LNCAP (cell line): ENCODE measurements around the gene ZFPM1.

ENCODE experiments used
- TF ChIP-seq, protein P1 (sequence below): fragments of 450-650 bp; IDR thresholded peaks from 2 replicates; pipeline ENCODE4 v1.5.1; 2017; ENCODE audit warnings: mild to moderate bottlenecking

The ZFPM1 gene

DNA sequence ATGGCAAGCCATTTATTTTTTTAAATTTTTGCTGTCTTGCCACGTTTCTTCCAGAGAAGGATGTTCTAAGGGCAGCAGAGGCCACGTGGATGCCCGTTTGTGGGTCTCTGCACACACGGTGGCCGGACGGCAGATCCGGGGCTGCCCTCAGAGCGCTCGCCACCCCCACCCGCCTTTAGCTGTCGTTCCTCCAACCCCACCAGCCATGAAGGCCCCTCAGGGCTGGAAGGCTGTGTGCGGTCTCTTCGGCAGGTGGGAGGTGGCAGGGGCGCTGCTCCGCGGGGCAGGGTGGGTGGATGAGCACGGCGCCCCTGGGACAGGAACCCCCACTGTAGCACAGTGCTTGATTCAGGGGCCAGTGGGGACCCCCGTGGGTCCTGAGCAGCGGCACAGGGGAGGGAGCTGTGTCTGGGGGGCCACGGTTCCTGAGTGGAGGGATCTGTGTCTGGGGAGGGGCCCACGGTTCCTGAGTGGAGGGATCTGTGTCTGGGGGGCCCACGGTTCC is 49.7 kb downstream of the ZFPM1 start:
- TF ChIP-seq, protein P1, sequence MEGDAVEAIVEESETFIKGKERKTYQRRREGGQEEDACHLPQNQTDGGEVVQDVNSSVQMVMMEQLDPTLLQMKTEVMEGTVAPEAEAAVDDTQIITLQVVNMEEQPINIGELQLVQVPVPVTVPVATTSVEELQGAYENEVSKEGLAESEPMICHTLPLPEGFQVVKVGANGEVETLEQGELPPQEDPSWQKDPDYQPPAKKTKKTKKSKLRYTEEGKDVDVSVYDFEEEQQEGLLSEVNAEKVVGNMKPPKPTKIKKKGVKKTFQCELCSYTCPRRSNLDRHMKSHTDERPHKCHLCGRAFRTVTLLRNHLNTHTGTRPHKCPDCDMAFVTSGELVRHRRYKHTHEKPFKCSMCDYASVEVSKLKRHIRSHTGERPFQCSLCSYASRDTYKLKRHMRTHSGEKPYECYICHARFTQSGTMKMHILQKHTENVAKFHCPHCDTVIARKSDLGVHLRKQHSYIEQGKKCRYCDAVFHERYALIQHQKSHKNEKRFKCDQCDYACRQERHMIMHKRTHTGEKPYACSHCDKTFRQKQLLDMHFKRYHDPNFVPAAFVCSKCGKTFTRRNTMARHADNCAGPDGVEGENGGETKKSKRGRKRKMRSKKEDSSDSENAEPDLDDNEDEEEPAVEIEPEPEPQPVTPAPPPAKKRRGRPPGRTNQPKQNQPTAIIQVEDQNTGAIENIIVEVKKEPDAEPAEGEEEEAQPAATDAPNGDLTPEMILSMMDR: no peak

GRCh38 chr16:88503374-88503770 is 50.3 kb downstream of the ZFPM1 start:
- TF ChIP-seq, protein P1: no peak

GRCh38 chr16:88503771-88504488 is 50.9 kb downstream of the ZFPM1 start:
- TF ChIP-seq, protein P1: no peak

- TF ChIP-seq, protein P1: no peak
Measured at GRCh38 chr16:88504489-88505404, 51.7 kb downstream of the ZFPM1 start.

DNA sequence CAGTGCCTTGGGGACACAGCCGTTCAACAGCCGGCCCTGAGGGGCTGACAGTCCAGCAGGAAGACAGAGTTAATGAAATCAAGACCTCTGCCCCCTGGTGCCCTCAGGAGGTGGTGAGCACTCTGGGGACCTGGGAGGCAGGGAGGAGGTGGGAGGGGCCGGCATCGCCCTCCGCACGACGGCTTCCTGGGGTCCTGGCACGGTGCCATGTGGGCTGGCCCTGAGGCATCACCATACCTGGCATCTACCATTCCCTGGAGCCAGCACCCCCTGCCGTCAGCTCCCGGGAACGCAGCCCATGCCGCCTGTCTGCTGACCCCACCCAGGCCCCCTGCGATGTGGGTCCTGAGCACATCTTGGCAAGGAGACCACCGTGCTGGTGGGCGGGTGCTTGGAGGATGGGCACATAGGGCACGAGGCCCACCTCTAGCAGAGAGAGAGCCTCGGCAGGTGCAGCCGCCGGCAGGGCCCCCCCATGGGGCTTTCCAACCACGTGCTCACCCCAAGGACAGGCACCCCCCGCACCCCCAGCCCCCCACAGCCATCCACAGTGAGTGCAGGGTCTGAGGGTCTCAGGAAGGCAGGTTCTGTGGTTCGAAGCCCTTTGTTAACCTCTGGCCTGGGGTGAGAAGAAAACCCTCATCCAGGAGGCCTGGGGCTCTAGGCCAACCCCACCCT is 52.5 kb downstream of the ZFPM1 start:
- TF ChIP-seq, protein P1: peak; percentile 89

- TF ChIP-seq, protein P1: no peak
Measured at GRCh38 chr16:88506723-88507122, 53.6 kb downstream of the ZFPM1 start.

DNA sequence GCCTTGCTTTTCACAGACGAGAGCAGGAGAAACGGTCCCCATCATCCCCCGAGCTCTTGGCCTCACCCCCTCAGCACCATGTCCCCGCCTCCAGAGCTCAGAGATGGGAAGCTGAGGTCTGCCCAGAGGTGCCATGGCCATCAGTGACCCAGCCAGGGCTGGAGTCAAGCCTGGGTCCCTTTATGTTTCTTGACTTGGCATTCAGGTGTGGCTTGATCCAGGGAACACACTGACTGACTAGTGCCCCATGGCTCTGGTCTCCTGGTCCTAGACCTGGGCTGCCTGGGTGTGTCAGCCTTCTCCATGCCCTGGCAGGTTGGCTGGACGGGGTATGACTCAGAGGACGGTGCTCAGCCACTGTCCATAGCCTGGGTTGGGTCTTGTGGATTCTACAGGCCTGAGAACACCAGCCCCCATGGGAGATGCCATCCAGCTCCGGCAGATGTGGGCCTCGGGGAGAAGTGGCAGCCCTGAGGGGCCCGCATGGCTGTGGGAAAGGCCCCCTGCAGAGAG is 54.2 kb downstream of the ZFPM1 start:
- TF ChIP-seq, protein P1: no peak
